ENCODE measurements around the gene CD74.
A peak's percentile ranks its signal among the peaks of the same experiment; 100 is the strongest.

The CD74 gene

DNA sequence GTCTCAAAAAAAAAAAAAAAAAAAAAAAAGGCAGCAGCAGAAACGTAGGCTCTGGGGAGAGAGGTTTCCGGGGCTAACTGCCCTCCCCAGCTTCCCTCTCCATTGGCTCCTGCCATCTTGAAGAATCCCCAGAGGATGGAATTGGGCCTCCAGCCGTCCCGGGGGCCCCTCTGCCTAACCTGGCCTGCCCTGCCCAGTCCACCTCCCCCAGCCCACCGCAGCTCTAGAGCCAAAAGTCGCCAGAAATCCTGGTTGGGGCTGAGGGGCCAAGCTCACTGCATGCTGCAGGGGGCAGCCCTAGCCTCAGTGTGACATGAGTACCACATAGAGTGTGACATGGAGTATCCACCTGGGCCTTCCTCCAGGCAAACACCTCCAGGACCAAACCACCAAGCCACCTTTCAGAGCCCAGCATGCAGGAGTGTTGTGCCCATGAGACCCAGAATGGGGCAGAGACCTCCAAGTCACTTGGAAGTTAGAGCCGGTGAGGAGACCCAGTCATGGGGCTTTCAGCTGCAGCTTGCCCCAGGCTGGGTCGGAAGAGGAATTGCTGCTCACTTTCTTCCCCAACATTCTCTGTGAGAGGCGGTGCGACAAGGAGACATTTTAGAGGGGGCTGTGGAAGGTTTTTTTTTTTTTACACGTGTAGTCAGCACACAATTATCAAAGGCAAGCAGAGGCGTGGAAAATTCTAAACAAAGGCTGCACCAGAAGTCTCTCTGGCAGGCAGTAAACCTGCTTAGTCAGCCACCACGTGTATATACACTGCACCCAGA is 17.6 kb downstream of the CD74 start:
- no peak for DNase-seq

DNA sequence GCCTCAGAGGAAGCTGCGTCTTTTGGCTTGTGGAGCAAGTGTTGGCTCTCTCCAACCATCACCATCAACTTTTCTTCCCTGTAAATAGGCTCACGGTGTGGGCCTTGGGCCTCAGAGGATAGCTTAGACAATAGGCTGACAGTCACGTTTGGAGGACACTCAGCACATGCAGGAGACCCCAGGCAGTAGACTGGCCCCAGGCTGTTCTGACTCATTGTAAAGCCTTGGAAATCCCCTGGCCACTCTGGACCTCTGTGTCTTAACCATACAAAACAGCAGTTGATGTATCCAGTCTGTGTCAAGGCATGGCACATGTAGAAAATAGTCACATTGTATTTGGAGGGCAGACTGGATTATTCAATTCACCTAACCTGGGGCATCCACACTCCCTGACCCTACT is 18.6 kb downstream of the CD74 start:
- DNase-seq = no peak

DNA sequence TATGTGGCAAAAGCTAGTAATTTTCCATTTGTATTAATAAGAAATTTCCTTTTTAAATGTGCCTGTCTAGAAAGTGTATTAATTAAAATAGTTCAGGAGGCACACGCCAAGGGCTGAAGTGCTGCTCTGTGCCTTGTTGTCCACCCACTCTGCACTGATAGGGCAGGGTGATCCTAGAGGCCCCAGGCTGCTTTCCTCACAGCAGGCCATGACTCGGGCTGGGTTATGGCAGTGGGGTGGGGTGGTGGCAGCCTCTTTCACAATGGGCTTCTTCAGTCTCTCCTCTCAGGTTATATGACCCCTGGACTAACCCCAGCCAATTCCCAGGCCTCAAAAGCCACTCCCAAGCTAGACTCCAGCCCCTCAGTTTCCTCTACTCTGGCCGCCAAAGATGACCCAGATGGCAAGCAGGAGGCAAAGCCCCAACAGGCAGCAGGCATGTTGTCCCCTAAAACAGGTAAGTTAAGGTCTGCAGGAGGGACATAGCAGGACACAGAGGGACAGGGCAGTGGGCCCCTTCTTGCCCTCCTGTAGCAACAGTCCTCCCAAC is 19.5 kb downstream of the CD74 start:
- DNase-seq = no peak

DNA sequence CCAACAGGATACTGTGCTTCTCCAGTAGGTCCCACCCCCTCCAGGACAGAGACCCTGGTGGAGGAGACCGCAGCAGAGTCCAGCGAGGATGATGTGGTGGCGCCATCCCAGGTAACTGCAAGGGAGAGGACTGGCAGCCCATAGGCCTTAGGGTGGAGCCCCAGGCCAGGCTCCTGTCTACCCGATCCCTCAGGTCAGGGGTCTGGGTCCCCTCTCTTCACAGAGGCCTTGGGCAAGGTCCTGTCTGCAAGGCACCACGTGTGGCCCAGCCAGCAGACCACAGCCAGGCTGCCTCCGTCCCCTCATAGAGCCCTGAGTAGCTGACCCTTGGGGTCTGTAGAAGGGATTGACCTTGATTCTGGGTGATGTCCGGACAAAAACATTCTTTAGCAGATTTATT is 20.0 kb downstream of the CD74 start:
- DNase-seq = no peak

DNA sequence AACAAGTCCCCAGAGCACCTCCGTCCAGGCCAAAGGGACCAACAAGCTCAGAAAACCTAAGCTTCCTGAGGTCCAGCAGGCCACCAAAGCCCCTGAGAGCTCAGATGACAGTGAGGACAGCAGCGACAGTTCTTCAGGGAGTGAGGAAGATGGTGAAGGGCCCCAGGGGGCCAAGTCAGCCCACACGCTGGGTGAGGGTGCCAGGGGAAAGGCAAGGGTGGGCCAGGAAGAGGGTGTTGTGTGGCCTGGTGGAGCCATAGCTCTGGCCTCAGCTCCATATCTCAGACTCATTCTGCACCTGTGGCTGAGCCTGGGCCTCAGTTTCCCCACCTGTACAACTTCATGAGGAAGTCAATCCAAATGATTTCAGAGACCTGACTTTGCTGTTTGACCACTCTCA is 20.7 kb downstream of the CD74 start:
- DNase-seq = no peak

DNA sequence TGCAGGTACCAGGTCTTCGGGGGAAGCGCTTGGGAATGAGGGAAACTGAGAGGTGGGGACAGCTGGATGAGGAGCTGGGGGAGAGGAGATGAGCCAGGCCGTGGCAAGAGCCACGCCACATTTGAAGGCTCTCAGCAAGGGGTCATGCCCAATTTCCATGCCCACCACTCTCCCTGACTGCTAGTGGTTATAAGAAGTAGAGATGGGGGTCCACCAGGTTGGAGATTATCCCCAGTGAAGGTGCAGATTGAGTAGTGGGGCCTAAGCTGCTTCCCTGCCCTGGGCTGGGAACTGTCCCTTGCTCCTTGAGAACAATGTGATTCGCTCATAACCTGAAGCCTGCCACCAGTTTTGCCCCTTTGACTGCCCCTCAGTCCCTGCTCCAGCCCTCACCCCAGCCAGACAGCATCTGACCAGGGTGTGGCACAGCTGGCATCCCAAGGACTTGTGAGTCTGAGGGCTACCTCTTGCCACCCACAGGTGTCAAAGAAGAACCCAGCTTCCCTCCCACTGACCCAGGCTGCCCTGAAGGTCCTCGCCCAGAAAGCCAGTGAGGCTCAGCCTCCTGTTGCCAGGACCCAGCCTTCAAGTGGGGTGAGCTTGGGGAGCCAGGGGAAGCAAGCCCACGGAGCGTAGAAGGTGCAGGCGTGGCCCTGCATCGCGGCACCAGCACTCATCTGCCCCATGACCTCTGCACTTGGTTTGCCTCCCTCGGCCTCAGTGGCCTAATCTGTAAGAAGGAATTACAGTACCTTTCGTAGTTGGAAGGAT is 21.5 kb downstream of the CD74 start:
- no peak for DNase-seq

DNA sequence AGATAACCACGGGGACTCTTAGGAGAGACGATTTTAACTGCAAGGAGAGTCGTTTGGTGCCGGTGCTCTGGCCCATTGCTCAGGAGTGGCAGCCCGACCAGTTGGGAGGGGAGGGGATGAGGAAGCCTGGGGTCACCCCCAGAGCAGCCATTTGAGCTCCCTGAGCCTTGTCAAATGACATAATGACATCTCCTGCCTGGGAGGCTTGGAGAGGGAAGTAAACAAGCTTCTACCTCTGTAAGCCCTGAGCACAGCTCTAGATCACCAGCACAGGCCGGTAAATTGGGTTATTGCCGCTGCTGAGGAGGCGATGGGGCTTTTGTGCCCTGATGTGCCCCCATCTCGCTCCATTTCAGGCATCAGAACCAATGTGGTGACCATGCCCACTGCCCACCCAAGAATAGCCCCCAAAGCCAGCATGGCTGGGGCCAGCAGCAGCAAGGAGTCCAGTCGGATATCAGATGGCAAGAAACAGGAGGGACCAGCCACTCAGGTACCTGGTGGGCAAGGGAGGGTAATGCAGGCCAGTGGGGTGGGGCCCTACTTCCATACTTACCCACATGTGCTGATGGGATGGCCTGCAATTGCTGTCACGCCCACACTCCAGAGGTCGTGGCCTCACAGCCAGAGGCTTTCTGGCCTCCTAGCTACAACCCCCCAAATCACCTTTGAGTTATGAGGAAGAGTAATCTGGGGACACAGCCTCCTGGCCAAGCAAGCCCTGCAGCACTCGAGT is 23.0 kb downstream of the CD74 start:
- DNase-seq = no peak

DNA sequence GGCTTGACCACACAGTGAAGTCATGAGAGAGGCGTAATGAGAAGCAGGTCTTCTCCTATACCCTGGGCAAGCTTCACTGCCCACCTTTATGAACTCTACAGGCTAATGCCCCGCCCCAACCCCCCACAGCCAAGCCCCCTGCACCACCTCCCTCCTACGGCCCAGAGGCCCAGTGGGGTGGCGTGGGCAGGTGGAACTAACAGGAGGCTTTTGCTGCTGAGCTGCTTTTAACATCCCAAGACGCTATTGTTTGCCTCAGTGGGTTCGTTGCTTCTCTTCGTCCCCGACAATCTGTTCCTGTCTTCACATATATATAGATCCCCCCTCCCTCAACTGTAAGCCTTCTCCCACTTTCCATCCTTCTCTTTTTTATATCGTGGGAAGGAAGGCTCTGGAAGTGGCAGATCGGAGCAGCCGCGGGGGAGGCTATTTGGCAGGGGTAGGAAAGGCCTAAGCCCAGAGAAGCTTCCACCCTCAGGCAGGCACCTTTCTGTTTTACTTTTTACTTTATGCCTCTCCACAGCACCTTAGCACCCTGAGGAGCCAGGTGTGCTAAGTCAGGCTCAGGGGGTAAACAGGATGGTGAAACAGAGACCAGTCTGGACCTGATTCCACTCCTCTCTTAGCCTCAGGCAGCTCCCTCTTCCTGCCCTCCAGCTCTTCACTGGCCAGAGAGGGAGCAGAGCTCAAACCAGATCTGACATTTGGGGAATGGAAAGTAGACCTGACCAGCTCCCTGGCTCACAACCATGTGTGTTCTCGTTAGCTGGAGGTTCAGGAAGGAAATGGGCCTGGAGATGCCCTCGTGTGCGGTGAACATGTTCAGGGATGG is 26.5 kb downstream of the CD74 start:
- DNase-seq = no peak

DNA sequence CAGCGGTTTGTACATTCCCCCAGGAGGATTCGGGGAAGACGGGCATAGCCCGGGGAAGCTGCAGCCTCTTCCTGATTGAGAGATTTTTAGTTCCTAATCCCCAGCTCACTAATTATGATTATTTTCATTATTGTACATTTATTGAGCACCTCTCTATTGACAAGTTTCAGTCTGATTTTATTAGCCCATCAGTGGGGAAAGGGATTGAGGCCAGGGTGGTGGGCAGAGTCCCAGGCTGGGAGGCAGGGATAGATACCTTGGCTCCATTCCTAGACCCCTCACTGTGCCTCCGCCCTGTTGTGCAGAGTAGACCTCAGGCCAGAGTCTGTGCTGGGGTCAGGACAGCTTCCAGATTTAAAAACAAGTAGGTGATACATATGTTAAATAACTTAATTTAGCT is 28.0 kb downstream of the CD74 start:
- DNase-seq = no peak

DNA sequence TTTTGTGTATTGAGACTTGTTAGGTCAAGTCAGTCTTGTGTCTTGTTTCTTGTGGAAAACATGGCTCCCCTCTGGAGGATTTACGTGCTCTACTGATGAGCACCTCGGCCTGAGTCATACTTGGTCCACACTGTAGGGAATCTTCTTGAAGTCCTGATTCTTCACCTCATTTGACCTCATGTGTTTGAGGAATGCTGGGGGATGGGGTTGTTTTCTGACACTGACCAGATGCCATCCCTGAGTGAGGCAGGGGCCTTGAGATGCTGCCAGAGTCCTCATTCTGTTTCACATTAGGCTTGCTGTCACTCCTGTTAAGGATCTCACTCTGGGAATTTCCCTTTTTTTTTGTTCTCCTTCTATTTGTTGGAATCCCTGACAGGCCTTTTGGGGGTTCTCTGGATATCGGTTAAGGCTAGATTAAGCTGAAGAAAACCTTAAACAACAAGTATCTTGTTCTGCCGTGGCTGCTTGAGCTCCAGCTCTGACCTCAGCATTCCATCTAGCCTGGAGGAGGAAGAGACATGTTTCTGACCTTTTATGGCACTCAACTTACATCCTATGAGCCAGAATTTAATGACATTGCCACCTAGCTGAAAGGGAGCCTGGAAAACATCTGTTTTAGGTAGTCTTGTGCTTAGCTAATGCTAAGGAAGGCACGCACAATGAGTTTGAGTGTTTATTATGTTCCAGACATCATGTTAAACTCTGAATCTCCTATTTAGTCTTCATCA is 34.6 kb downstream of the CD74 start:
- DNase-seq = no peak

DNA sequence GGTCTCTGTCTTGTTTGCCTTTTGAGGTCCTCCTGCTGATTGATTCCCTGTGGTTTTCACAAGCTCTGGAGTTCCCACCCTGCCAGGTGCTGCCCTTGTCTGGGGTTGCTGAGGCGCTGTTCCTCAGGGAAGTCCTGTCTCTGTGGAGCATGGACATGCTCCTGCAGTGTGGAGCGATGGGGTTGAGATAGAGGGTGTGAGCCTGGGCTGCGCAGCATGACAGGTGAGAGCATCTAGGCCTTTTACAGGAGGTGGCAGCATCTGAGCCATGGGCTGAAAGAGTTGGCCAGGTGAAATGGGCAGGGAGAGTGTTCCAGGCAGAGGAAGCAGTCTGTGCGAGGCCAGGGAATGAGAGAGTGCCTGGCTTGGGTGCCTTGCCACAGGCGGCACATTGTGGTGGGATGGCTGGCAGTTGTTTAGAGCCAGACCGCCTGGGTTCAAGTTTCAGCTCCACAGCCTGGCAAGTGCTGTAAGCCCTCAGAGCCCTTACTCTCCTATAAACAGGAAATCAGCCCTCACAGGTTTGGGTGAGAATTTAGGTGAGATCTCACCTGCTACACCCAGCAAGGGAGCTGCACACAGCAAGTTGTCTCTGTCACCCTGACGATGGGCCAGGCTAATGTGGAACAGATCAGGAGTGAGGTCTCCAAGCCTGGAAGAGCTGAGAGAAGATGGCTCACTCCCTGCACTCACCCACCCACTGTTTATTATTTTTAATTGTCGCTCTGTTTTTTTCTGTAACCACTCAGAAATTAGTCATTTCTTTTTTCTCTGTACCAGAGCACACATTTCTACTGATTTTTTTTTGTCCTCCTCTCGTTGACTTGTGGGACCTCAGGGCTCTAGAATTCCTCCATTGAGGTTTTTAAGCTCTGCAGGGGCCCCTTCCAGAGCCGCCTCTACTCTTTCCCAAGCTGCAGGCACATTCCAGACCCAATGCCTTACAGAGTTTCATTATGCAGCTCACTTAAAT is 35.6 kb downstream of the CD74 start:
- no peak for DNase-seq

DNA sequence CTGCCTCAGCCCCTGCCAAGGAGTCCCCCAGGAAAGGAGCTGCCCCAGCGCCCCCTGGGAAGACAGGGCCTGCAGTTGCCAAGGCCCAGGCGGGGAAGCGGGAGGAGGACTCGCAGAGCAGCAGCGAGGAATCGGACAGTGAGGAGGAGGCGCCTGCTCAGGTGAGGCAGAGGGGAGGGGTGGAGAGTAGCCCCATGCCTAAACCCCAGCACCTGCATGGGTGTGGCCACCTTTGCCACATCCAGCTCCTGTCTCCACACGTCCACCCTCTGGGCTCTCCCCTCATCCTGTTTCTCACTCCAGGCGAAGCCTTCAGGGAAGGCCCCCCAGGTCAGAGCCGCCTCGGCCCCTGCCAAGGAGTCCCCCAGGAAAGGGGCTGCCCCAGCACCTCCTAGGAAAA is 38.1 kb downstream of the CD74 start:
- DNase-seq = no peak

DNA sequence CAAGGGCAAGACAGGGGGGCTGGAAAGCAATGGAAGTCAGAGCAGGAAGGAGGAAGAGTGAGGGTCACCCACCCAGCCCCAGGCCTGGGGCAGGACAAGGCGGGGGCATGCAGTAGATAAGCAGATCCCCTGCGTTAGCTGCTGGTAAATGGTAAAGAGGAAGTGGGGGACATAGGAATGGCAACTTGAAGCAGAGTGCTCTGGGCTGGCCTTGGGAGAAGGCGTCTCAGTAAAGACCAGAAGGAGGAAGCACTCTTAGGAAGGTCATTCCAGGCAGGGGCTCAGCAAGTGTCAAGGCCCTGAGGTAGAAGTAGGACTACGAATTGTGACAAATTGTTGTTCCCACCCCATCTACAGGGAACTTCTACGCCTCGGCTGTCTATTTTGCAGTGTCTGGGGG is 40.1 kb downstream of the CD74 start:
- DNase-seq = no peak

DNA sequence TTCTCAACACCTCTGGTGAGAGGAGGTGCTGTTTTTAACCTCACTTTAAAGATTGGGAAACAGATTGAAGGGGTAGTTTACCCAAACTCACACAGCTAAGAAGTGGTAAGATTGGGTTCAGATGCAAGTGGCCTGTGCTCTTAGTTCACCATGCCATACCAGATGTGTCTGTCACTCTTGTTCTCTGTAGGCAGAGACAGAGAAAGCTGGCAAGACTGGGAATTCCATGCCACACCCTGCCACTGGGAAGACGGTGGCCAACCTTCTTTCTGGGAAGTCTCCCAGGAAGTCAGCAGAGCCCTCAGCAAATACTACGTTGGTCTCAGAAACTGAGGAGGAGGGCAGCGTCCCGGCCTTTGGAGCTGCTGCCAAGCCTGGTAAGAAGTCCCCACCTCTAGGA is 44.2 kb downstream of the CD74 start:
- no peak for DNase-seq

DNA sequence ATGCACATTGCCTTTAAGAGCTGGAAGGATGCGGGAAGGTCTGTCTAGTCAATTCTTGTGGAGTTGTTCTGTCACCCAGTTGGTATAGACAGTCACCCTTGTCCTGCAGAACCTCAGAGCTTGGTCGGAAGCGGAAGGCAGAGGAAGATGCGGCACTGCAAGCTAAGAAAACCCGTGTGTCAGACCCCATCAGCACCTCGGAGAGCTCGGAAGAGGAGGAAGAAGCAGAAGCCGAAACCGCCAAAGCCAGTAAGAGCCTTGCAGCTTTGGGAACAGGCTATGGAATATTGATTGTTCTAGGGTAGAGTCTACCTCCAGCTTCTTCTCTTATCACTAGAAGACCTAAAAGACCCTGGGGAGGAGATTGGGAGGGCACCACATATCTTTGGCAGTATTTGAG is 48.7 kb downstream of the CD74 start:
- no peak for DNase-seq

DNA sequence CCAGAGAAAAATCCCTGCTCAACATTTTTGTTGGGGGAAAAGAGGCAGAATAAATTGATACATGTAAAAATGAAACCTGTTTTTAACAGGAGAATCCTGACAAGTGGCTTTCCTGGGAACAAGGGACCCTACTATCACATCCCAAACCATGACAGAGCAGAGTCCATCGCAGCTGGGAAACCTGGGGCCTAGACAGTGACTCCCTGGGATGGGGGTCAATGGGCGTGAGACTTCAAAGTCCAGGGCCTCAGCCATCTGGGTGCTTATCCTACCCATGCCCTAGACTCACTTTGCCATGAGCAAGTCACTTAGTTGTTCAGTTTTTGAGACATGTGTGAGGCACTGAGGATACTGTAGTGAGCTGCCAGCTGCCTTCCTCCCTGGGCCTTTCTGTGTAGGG is 49.5 kb downstream of the CD74 start:
- no peak for DNase-seq

DNA sequence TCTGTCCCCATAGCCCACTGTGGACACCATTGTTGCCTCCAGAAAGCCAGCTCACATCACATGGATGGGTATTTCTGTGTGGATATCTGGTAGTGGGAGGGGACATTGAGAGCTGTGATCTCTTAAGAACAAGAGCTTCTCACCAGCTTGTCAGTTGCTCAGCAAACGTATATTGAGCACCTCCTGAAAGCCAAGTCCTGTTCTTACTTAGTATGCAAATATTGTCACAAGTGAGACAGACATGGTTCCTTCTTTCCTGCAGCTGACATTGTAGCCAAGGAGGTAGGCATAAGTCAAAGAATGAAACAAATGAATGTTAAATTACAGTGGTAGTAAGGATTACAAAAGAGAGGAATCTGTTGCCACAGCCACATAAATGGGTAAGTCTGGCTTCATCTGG is 51.4 kb downstream of the CD74 start:
- no peak for DNase-seq

DNA sequence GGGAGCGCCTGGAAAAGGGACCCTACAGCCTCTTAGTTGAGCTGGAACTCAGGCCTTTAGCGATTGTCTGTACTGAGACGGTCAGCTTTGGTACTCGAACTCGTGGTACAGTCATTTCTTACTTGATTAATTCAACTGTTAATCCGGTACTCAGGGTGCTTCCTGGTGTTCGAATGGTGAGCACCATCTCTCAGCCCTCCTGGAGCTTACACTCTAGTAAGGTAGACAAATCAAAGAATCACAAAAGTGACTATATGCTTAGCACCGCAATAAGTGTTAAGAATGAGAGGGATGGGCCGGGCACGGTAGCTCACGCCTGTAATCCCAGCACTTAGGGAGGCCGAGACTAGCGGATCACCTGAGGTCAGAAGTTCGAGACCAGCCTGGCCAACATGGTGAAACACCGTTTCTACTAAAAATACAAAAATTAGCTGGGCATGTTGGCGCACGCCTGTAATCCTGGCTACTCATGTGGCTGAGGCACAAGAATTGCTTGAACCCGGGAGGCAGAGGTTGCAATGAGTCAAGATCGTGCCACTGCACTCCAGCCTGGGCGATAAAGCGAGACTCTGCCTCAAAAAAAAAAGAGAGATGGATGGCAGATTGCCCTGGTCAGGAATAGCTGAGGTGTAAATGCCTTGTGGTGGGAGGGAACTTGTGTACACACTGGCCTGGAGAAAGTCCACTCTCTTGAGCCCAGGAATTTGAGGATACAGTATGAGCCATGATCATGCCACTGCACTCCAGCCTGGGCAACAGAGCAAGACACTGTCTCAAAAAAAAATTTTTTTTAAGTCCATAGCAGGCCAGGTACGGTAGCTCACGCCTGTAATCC is 54.2 kb downstream of the CD74 start:
- peak; percentile 52 for DNase-seq
